Peyer's patch (tissue), 4 donors: ENCODE measurements around the gene MYO9B.

Experiments used
- CTCF ChIP-seq, 6 experiments: fragments of 450-650 bp in 4 of 6; fragments of 200-600 bp in 2 of 6; sonication (generic) in 1 of 6; IDR thresholded peaks; one replicate each; pipeline ENCODE4 v1.5.1; 2017 to 2019; ENCODE audit warnings: antibody characterized with exemption in 6 of 6, mild to moderate bottlenecking in 3 of 6, moderate library complexity in 1 of 6
- POLR2A ChIP-seq, 2 donors: fragments of 450-650 bp; IDR thresholded peaks; one replicate each; pipeline ENCODE4 v1.5.1; 2017; ENCODE audit warnings: antibody characterized with exemption in 2 of 2, mild to moderate bottlenecking in 2 of 2, moderate library complexity in 2 of 2

GRCh38 chr19:17226002-17226933, 150.7 kb downstream of the MYO9B start, which contains the start of gene OCEL1:
- TF ChIP-seq POLR2A (IDR thresholded peaks at IDR 0.05) = peak; percentile 71 to 82
- no peak for TF ChIP-seq CTCF (IDR thresholded peaks at IDR 0.05)
